ENCODE measurements around the gene E2F6. TPM values are rescaled to one million over a fixed set of nuclear protein-coding genes. Genes with fewer than 3 reads are reported as not detected.

Gene E2F6
- polyA plus RNA-seq, 1 of the 3 experiments (the other 2 are of a cell fraction): 15.3 TPM

GRCh38 chr2:11467129-11467649 lies 1.2 kb upstream of the E2F6 start:
- TF ChIP-seq GATA2 (CRISPR knock-in tag; IDR thresholded peaks at IDR 0.05): no peak
- TF ChIP-seq TEAD4 (IDR thresholded peaks at IDR 0.05; ENCODE audit: borderline replicate concordance, insufficient read depth): no peak
- no peak for TF ChIP-seq RAD21 (IDR thresholded peaks at IDR 0.05; ENCODE audit: low read length)
- no peak for TF ChIP-seq TCF12 (IDR thresholded peaks at IDR 0.05)
- TF ChIP-seq NRF1 (IDR thresholded peaks at IDR 0.05; ENCODE audit: low read depth, low read length): no peak
- no peak for TF ChIP-seq MXI1 (IDR thresholded peaks at IDR 0.05; ENCODE audit: low read depth, low read length)
- TF ChIP-seq FOXJ3 (CRISPR knock-in tag; IDR thresholded peaks at IDR 0.05): no peak
- TF ChIP-seq, protein P1, sequence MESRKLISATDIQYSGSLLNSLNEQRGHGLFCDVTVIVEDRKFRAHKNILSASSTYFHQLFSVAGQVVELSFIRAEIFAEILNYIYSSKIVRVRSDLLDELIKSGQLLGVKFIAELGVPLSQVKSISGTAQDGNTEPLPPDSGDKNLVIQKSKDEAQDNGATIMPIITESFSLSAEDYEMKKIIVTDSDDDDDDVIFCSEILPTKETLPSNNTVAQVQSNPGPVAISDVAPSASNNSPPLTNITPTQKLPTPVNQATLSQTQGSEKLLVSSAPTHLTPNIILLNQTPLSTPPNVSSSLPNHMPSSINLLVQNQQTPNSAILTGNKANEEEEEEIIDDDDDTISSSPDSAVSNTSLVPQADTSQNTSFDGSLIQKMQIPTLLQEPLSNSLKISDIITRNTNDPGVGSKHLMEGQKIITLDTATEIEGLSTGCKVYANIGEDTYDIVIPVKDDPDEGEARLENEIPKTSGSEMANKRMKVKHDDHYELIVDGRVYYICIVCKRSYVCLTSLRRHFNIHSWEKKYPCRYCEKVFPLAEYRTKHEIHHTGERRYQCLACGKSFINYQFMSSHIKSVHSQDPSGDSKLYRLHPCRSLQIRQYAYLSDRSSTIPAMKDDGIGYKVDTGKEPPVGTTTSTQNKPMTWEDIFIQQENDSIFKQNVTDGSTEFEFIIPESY (IDR thresholded peaks at IDR 0.05; ENCODE audit: borderline replicate concordance, low read depth): no peak
- TF ChIP-seq, protein P2, sequence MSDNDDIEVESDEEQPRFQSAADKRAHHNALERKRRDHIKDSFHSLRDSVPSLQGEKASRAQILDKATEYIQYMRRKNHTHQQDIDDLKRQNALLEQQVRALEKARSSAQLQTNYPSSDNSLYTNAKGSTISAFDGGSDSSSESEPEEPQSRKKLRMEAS (IDR thresholded peaks at IDR 0.05; ENCODE audit: low read depth): no peak
- TF ChIP-seq YY1 (IDR thresholded peaks at IDR 0.05; ENCODE audit: low read depth): no peak
- TF ChIP-seq GABPA (IDR thresholded peaks at IDR 0.05; ENCODE audit: low read depth): no peak
- TF ChIP-seq CHD2 (IDR thresholded peaks at IDR 0.05; ENCODE audit: low read length, partially characterized antibody): no peak
- no peak for TF ChIP-seq REST (IDR thresholded peaks at IDR 0.05; ENCODE audit: low read depth, low read length)
- TF ChIP-seq, protein P3, sequence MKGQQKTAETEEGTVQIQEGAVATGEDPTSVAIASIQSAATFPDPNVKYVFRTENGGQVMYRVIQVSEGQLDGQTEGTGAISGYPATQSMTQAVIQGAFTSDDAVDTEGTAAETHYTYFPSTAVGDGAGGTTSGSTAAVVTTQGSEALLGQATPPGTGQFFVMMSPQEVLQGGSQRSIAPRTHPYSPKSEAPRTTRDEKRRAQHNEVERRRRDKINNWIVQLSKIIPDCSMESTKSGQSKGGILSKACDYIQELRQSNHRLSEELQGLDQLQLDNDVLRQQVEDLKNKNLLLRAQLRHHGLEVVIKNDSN (IDR thresholded peaks at IDR 0.05; ENCODE audit: borderline replicate concordance, low read depth): no peak
- no peak for TF ChIP-seq RFX5 (IDR thresholded peaks at IDR 0.05; ENCODE audit: low read length)
- no peak for TF ChIP-seq NFIC (IDR thresholded peaks at IDR 0.05; ENCODE audit: borderline replicate concordance)
- Histone ChIP-seq H3K36me3 (replicated peaks in 1 of 2; ENCODE audit: control insufficient read depth in 1 of 2, insufficient read depth in 2 of 2, low read length in 1 of 2) (peaks cover 12 to 26% of the 10 kb centered on the region in 2 experiments), H3K27me3 (ENCODE audit: insufficient read depth) (no peaks in the 10 kb centered on the region; the same call in 1 of the 2 replicates), H3K9me2 (no peaks in the 10 kb centered on the region), H4K20me1 (ENCODE audit: insufficient read depth) (peaks cover 26% of the 10 kb centered on the region), H2AFZ (ENCODE audit: low read depth) (0 out of 2 replicates have a peak overlapping the region, but pooled peaks have one; percentile 93), H3K9me3 (no peaks in the 10 kb centered on the region), H3F3A (replicated peaks; ENCODE audit: insufficient read depth) (peaks cover 4% of the 10 kb centered on the region), H3K4me1 (ENCODE audit: control insufficient read depth in 1 of 2, insufficient read depth in 2 of 2, low read depth in 1 of 2, low read length in 1 of 2) (peaks cover 16 to 27% of the 10 kb centered on the region in 2 experiments), H3K9ac (no peak overlapping the region), H3K79me2 (ENCODE audit: insufficient read depth) (peaks cover 39% of the 10 kb centered on the region), H3K4me2 (peak overlapping the region; percentile 95), H3K4me3 (ENCODE audit: low read depth in 2 of 2, low read length in 1 of 2) (peak overlapping the region in 1 of 2 experiments; percentile 72; a peak in 2 of 4 replicates), H3K27ac (ENCODE audit: low read depth in 2 of 2, low read length in 1 of 2) (no peak overlapping the region)
- POLR2A ChIA-PET: interaction anchor here (2.4 kb wide), 1 partner anchor 16 kb away, joined by 16 read pairs; no protein-coding TSS in a partner anchor
- DNase-seq: no peak
- WGBS (ENCODE audit: low lambda C conversion rate): 94% methylated on average over 5 of the region's 5 CpGs
- CTCF ChIA-PET: interaction anchor here (0.5 to 11.5 kb wide), 11 partner anchors 8 to 336 kb away, joined by 3 to 189 read pairs (median 4); a partner anchor contains a TSS

Measured in SK-N-SH (cell line).